PC-9 (cell line): Measurements from ENCODE around the gene C9orf85. TPM values are rescaled to one million over a fixed set of nuclear protein-coding genes. Genes with fewer than 3 reads are reported as not detected.

ENCODE experiments used
- BruUV-seq: library from RNA; stranded (reverse); fragments of 400-500 nt; replicated peaks from 2 replicates; lab custom pipeline; 2021; lab: Mats Ljungman, UMichigan
- CTCF ChIA-PET: fragments of 300-600 bp; sonication (Branson Sonifier 250); formaldehyde crosslinking; loops from one replicate; lab custom pipeline; 2022; ENCODE audit warnings: antibody characterized with exemption; lab: Charles Lee
- POLR2A ChIA-PET: fragments of 300-600 bp; sonication (Branson Sonifier 250); formaldehyde crosslinking; loops from one replicate; lab custom pipeline; 2022; ENCODE audit warnings: antibody characterized with exemption; ENCODE audit not compliant: unreplicated experiment; lab: Charles Lee
- DNase-seq, 2 experiments: peaks; one replicate each; pipeline versions ENCODE4 v3.0.0 to v3.0.0-alpha.2; 2015 to 2022; ENCODE audit warnings: mixed read lengths in 1 of 2
- H2AFZ ChIP-seq: fragments of 200-600 bp; sonication (generic); 2 replicates; pipeline ENCODE4 v1.8.1; 2017; ENCODE audit warnings: antibody characterized with exemption
- H3F3A ChIP-seq: fragments of 200-600 bp; sonication (generic); 2 replicates; pipeline ENCODE4 v1.8.1; 2017; ENCODE audit warnings: antibody characterized with exemption, mild to moderate bottlenecking, low read depth; ENCODE audit not compliant: insufficient read depth
- H3K27ac ChIP-seq: fragments of 200-600 bp; sonication (generic); 2 replicates; pipeline ENCODE4 v1.6.1; 2016; ENCODE audit warnings: mixed run types
- H3K27me3 ChIP-seq: fragments of 200-600 bp; sonication (generic); 2 replicates; pipeline ENCODE4 v1.6.1; 2016; ENCODE audit warnings: low read depth, mixed run types; ENCODE audit not compliant: insufficient read depth
- H3K36me3 ChIP-seq: fragments of 200-600 bp; sonication (generic); 2 replicates; pipeline ENCODE4 v1.6.1; 2016; ENCODE audit warnings: low read depth, mixed run types
- H3K4me1 ChIP-seq: fragments of 200-600 bp; sonication (generic); replicated peaks from 2 replicates; pipeline ENCODE4 v1.6.1; 2016; ENCODE audit warnings: mixed run types; ENCODE audit not compliant: insufficient read depth
- H3K4me2 ChIP-seq: fragments of 200-600 bp; sonication (generic); 2 replicates; pipeline ENCODE4 v1.6.1; 2017; ENCODE audit warnings: mixed run types
- H3K4me3 ChIP-seq: fragments of 200-600 bp; sonication (generic); 2 replicates; pipeline ENCODE4 v1.6.1; 2016; ENCODE audit warnings: mixed run types
- H3K79me2 ChIP-seq: fragments of 200-600 bp; sonication (generic); 2 replicates; pipeline ENCODE4 v1.6.1; 2017; ENCODE audit warnings: low read depth, mixed run types
- H3K9me2 ChIP-seq: fragments of 200-600 bp; sonication (generic); 2 replicates; pipeline ENCODE4 v1.8.1; 2017; ENCODE audit warnings: mild to moderate bottlenecking; ENCODE audit not compliant: insufficient read depth
- H3K9me3 ChIP-seq: fragments of 200-600 bp; sonication (generic); 2 replicates; pipeline ENCODE4 v1.8.1; 2016; ENCODE audit warnings: low read depth; ENCODE audit not compliant: insufficient read depth
- H4K20me1 ChIP-seq: fragments of 200-600 bp; sonication (generic); 2 replicates; pipeline ENCODE4 v1.8.1; 2017; ENCODE audit not compliant: insufficient read depth
- EZH2 ChIP-seq: fragments of 200-600 bp; sonication (generic); IDR thresholded peaks from 2 replicates; pipeline ENCODE4 v1.8.0; 2017; ENCODE audit warnings: antibody characterized with exemption, low read depth
- intact Hi-C: fragments of 100-400 bp; cut with micrococcal nuclease; formaldehyde crosslinking; loops from one replicate; pipeline ENCODE4 v1.10.0; 2022; ENCODE audit not compliant: unreplicated experiment
- total RNA-seq: library from RNA; stranded (reverse); gene quantifications from 2 replicates; pipeline ENCODE4 v1.2.3, GENCODE V29; 2021
- TF ChIP-seq, protein P1 (sequence below): fragments of 200-600 bp; sonication (generic); conservative IDR thresholded peaks from 2 replicates; pipeline ENCODE4 v1.6.1; 2017; ENCODE audit warnings: mixed run types, antibody characterized with exemption, mild to moderate bottlenecking, moderate library complexity

C9orf85 gene
- total RNA-seq, 1 experiment from 2014 or later, result 19.0 TPM

DNA sequence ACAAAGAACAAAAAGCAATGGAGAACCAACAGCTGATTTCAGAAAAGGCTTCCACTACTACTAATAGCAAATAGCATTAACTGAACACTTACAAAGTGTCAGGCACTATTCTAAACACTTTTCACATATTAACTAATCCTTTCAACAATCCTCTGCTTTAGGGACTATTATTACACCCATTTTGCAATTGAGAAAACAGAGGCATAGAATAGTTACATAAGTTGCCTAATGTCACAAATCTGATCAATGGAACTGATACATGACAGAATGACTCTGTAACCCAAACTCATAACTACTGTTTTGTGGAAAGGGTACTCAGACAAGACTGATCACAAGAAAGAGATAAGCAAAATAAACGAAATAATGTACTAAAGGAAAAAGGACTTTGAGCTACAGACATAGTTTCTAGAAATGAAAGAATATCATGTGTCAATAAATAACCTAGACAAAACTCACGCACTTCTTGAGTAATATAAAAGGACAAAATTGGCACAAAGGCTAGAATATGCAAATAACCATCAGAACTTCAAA, 31.7 kb upstream of the C9orf85 start:
- BruUV-seq, result no TSS peak
- Histone ChIP-seq H3K36me3 (0 out of 2 replicates have a peak, but pooled peaks cover 3% of the 10 kb centered on the region), H3K9me2 (no peaks in the 10 kb centered on the region), H3F3A (no peaks in the 10 kb centered on the region), H3K79me2 (peaks cover 70% of the 10 kb centered on the region), H3K9me3 (peaks cover 53% of the 10 kb centered on the region), H3K4me1 (no peaks in the 10 kb centered on the region), H3K4me2 (no peak overlapping the region), H2AFZ (no peak overlapping the region), H4K20me1 (no peaks in the 10 kb centered on the region), H3K4me3 (no peak overlapping the region), H3K27me3 (no peaks in the 10 kb centered on the region), H3K27ac (no peak overlapping the region)
- no peak for DNase-seq
- TF ChIP-seq, protein P1, sequence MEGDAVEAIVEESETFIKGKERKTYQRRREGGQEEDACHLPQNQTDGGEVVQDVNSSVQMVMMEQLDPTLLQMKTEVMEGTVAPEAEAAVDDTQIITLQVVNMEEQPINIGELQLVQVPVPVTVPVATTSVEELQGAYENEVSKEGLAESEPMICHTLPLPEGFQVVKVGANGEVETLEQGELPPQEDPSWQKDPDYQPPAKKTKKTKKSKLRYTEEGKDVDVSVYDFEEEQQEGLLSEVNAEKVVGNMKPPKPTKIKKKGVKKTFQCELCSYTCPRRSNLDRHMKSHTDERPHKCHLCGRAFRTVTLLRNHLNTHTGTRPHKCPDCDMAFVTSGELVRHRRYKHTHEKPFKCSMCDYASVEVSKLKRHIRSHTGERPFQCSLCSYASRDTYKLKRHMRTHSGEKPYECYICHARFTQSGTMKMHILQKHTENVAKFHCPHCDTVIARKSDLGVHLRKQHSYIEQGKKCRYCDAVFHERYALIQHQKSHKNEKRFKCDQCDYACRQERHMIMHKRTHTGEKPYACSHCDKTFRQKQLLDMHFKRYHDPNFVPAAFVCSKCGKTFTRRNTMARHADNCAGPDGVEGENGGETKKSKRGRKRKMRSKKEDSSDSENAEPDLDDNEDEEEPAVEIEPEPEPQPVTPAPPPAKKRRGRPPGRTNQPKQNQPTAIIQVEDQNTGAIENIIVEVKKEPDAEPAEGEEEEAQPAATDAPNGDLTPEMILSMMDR, result no peak
- ChIA-PET POLR2A (no interaction called here), CTCF (no interaction called here)
- intact Hi-C loops, result loop anchor here (10.0 kb wide), 1 partner anchor 1505 kb away; no protein-coding TSS in a partner anchor

DNA sequence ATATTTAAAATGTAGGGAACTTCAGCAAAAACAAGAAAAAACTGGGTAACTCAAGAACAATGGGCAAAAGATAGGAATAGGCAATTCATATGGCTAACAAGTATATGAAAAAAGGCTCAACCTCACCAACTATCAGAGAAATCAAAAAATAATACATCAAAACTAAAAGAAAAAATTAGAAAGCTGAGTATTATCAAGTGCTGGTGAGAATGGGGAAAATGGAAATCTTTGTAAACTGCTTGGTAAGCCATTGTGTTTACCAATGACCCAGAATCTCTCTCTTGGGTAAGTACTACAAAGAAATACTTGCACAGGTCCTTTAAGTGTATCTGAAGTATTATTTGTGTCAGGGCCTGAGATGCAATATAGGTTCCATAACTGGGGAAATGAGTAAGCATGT, 27.4 kb upstream of the C9orf85 start:
- CTCF ChIA-PET, result no interaction called here
- POLR2A ChIA-PET, result no interaction called here

DNA sequence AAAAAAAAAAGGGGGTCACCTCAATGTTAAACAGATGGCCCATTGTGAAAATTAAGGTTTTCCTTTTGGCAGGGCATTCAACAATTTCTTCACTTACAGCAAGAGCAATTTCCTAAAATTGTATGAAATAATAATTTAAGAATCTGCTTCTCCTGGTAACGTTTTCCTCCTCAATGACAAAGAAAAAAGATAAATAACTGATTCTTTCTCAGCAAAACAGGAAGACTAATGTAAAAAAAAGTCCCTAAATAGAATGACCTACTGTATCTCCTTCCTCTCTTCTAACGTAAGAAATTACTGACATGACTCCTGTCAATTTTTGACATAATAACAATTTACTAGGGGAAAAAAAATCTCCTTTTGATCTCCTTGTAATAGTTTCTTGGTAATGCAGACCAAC, 26.0 kb upstream of the C9orf85 start:
- peaks cover 3% of the 10 kb centered on the region; the same call in 1 of the 2 replicates for H3K36me3 ChIP-seq
- H3K4me1 ChIP-seq, result no peaks in the 10 kb centered on the region
- ChIA-PET POLR2A (interaction anchor here (0.6 kb wide), 1 partner anchor 26 kb away, joined by 3 read pairs; the partner anchor contains the start of gene C9orf85), CTCF (no interaction called here)
- H3K27ac ChIP-seq, result no peak overlapping the region
- peaks cover 52% of the 10 kb centered on the region for H3K79me2 ChIP-seq
- TF ChIP-seq, protein P1, result no peak
- no peak for TF ChIP-seq EZH2
- intact Hi-C loops, result loop anchor here (10.0 kb wide), 1 partner anchor 1511 kb away; no protein-coding TSS in a partner anchor
- no peak overlapping the region for H2AFZ ChIP-seq
- no peak overlapping the region for H3K4me3 ChIP-seq
- H3K4me2 ChIP-seq, result no peak overlapping the region
- peaks cover 20% of the 10 kb centered on the region; the same call in 1 of the 2 replicates for H3K9me3 ChIP-seq
- H3F3A ChIP-seq, result no peaks in the 10 kb centered on the region
- no peaks in the 10 kb centered on the region; the same call in 1 of the 2 replicates for H4K20me1 ChIP-seq
- H3K27me3 ChIP-seq, result no peaks in the 10 kb centered on the region
- no peaks in the 10 kb centered on the region for H3K9me2 ChIP-seq
- DNase-seq, result no peak
- BruUV-seq, result no TSS peak

More for the DNA sequence above, 27.4 kb upstream of the C9orf85 start:
- no peaks in the 10 kb centered on the region for H3K4me1 ChIP-seq
- H3K27ac ChIP-seq, result no peak overlapping the region
- H3K9me3 ChIP-seq, result peaks cover 31% of the 10 kb centered on the region
- no peaks in the 10 kb centered on the region for H3K27me3 ChIP-seq
- no TSS peak for BruUV-seq
- TF ChIP-seq, protein P1, result no peak
- no peak for TF ChIP-seq EZH2
- H3K4me2 ChIP-seq, result no peak overlapping the region
- H4K20me1 ChIP-seq, result no peaks in the 10 kb centered on the region; the same call in 1 of the 2 replicates
- DNase-seq, result no peak
- no peak overlapping the region for H3K4me3 ChIP-seq
- H3K79me2 ChIP-seq, result peaks cover 56% of the 10 kb centered on the region
- no peaks in the 10 kb centered on the region for H3F3A ChIP-seq
- intact Hi-C loops, result loop anchor here (10.0 kb wide), 1 partner anchor 1509 kb away; no protein-coding TSS in a partner anchor
- no peaks in the 10 kb centered on the region for H3K9me2 ChIP-seq
- no peak overlapping the region for H2AFZ ChIP-seq
- peaks cover 3% of the 10 kb centered on the region; the same call in 1 of the 2 replicates for H3K36me3 ChIP-seq
